ENCODE measurements around the gene CNTNAP2. TPM values are rescaled to one million over a fixed set of nuclear protein-coding genes. Genes with fewer than 3 reads are reported as not detected.

The CNTNAP2 gene
- total RNA-seq, 1 experiment from 2014 or later, result 0.03 TPM

DNA sequence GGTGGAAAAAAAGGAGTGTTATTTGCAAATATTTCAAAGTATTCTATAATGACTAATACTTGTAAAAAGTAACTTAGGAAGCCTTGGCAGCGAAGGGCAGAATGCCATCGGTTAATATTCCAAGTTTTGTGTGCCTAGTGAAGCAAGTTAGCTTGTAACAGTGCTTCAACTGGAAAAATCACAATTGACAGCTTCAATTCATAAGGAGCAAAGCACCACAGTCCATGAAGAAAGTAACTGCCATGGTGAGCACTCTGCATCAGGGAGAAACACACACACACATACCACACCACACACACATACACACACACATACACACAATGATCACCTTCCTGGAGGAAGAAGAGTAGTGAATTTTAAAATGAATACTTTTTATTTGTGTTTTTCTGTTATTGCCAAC lies 298.3 kb downstream of the CNTNAP2 start:
- DNase-seq (ENCODE audit: low spot score), result no peak

- no peak for DNase-seq (ENCODE audit: low spot score)
These were observed 300.6 kb downstream of the CNTNAP2 start for GRCh38 chr7:146417176-146417575.

DNA sequence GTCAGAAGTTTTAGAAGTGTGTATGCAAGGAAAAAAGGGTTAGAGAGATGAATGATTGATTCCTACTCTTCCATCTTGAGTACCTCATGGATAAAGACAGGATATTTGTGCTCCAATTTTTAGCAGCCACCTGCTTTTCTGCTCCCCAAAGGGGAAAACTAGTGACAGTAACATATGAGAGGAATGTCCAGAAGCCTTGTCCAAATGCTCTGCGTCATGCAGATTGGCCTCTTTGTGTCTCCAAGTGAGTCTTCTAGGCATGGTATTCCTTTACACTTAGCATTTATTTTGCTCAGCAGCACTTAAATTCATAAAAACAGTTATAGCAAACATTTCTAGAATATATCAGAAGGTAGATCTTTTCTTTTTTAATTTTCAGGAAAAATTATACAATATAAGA lies 306.8 kb downstream of the CNTNAP2 start:
- DNase-seq (ENCODE audit: low spot score), result no peak

GRCh38 chr7:146424084-146424483 lies 307.5 kb downstream of the CNTNAP2 start:
- no peak for DNase-seq (ENCODE audit: low spot score)

GRCh38 chr7:146433501-146433900 lies 316.9 kb downstream of the CNTNAP2 start:
- DNase-seq (ENCODE audit: low spot score), result no peak

- DNase-seq (ENCODE audit: low spot score), result no peak
These were observed 326.5 kb downstream of the CNTNAP2 start for GRCh38 chr7:146443102-146443501.

GRCh38 chr7:146449625-146450024 lies 333.0 kb downstream of the CNTNAP2 start:
- DNase-seq (ENCODE audit: low spot score), result no peak

DNA sequence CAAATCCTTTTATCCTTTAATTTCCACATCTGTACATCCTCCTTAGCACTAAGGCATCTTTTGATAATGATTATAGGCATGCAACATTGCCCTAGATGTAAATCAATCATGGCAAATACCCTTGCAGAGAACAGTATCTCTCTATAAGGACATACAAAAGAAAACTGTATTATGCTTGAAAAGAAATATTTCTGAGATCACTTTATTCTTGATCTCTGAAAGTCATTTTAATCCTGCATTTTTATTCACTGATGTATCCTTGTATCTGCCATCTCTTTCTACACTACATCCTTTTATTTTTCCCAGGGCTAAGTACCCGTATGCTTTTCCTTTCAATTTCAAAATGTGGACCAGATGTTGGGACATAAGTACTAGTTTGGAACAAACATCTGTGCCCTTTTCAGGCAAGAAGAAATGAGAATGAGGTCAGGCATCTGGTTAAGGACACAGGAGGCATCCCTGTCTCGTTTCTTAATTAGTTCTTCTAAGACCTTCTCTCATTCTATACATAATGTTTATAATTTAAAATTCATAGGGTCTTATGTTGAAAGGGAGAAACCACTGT lies 338.6 kb downstream of the CNTNAP2 start:
- no peak for DNase-seq (ENCODE audit: low spot score)

DNA sequence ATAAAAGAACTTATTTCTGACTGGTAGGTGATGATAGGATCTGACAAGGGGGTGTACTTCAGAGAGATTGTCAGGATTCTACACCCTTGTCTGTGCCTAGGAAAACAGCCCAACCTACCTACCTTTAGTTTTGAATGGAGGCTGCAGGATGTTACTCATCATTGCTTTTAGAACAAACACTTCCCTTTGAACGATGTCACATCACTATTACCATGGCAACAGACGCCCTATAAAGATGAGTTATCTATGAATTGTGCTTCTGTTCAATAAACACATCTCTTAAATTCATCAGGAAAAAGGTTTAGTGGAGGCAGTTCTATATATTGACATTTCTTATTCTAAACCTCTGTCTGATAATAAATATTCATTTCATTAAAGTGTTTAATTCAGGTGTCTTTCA lies 362.4 kb downstream of the CNTNAP2 start:
- DNase-seq (ENCODE audit: low spot score), result no peak

DNA sequence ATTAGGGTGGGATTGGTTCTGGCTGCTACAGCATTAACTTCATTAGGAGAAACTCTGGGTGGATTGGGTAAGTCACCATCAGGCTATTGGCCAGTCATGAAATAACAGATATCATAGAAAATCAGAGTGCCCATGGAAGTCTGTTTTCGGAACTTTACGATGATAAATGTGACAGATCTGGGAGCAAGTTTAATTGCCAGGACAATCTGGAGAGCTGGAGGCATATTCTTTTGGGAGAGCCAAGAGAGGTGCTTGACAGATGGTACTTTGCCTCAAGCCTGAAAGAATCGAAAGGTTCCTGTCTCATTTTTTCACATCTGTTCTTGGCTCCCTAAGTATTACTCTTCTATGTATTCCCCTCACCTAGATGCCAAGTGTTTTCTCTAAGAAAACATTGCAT lies 369.9 kb downstream of the CNTNAP2 start:
- DNase-seq (ENCODE audit: low spot score), result no peak

GRCh38 chr7:146492017-146492416 lies 375.4 kb downstream of the CNTNAP2 start:
- no peak for DNase-seq (ENCODE audit: low spot score)

DNA sequence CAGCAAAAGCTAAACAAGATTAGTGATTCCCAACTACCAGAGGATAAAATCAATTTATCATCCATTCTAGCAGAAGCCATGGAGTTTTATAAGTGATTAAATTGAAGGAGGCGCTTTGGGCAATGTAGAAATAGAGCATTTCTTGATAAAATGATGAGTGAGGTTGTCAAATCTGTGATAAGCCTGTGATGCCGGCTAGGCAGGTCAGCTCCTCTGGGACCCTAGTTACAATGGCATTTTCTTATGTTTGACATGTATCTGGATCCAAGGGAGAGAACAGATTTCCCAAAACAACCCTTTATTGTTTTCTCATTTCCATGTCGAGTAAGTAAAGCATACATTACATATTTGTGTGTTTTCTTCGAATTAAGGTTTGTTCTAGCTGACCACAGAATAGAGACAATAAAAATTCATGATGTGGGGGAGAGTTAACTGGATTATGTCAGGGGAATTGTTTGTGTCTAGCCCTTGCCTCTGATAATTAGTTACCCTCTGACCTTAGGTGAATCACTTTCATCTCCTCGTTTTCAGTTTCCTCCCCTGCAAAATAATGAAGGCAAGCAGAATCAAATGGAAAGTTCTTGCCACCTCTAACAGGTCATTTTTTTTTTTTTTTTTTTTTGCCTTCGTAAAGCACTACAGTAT lies 378.5 kb downstream of the CNTNAP2 start:
- DNase-seq (ENCODE audit: low spot score), result no peak

GRCh38 chr7:146496657-146497056 lies 380.1 kb downstream of the CNTNAP2 start:
- DNase-seq (ENCODE audit: low spot score), result no peak

DNA sequence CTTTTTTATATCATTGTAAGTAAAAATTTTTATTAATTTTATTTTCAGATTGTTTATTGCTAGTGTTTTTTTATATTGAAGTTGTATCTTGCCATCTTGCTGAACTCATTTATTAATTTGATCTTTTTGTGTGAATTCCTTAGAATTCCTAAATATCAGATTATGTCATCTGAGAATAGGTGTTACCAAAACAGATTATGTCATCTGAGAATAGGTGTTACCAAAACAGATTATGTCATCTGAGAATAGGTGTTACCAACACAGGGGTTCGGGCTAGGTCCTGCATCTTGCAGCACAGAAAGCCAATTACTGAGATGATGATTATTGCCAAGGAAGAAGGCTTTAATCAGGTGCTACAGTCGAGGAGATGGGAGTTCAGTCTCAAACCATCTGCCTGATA lies 383.4 kb downstream of the CNTNAP2 start:
- no peak for DNase-seq (ENCODE audit: low spot score)

DNA sequence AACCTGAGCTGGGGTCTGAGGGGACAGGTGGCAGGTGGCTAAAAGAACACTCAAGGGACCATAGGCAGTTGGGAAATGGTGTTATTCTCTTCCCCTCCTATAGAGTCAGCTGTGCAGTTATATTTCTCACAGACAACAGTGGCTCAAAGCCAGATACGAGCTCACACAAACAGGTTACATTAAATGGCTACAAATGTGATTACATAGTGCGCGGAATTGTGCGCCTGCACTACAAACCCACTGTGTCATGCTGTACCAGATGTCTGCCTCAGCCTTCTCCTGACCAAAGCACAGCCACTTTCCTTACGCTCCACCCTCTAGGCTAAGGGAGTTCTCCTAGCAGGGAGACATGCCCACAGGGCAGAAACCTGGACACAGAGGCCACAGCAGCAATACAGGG lies 387.2 kb downstream of the CNTNAP2 start:
- DNase-seq (ENCODE audit: low spot score), result no peak

DNA sequence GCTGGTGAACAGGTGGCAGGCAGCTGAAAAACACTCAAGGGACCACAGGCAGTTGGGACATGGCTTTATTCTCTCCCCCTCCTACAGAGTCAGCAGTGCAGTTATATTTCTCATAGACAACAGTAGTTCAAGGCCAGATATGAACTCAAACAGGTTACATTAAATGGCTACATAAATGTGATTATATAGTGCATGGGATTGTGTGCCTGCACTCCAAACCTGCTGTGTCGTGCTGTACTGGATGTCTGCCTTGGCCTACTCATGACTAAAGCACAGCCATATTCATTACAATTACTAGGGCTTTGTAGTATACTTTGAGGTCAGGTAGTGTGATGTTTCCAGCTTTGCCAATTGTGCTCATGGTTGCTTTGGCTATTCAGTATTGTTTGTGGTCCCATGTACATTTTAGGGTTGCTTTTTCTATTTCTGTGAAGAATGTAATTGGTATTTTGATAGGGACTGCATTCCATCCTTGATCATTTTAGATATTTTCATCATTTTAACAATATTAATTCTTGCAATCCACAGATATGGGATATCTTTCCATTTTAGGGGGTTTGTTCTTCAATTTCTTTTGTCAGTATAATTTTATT lies 393.6 kb downstream of the CNTNAP2 start:
- DNase-seq (ENCODE audit: low spot score), result no peak

GRCh38 chr7:146514304-146514703 lies 397.7 kb downstream of the CNTNAP2 start:
- DNase-seq (ENCODE audit: low spot score), result no peak

GRCh38 chr7:146528581-146528980 lies 412.0 kb downstream of the CNTNAP2 start:
- DNase-seq (ENCODE audit: low spot score), result no peak

DNA sequence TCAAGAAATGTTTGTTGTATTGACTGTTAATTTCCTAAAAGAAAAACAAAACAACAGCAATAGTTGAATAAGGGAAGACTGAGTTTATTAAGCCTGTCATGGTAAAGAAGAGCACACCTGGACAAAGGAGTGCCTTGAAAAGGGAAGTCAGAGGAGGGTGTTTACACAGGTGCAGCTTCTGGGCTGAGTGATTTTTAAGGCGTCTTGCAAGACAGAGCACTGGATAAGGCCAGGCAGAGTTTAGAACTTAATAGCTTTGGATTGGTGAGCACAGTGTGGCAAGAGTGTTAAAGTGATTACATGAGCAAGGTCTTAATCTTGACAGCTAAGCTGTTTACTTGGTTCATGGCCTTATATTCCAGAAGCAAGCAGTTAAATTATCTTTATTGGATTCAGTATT lies 423.2 kb downstream of the CNTNAP2 start:
- no peak for DNase-seq (ENCODE audit: low spot score)

- no peak for DNase-seq (ENCODE audit: low spot score)
These were observed 425.5 kb downstream of the CNTNAP2 start for GRCh38 chr7:146542101-146542500.

- no peak for DNase-seq (ENCODE audit: low spot score)
These were observed 428.1 kb downstream of the CNTNAP2 start for GRCh38 chr7:146544748-146545147.

DNA sequence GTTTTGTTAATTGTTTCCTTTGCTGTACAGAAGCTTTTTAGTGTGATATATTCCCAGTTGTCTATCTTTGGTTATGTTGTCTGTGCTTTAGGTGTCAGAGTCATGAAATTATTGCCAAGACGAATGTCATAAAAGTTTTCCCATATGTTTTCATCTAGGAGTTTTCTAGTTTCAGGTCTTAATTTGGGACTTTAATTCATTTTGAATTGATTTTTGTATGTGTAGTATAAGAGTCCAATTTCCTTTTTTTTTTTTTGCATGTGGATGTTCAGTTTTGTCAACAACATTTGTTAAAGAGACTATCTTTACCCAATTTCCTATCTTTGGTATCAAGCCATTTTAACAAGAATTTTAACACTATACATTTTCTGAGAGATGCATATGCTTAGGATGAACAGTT lies 432.2 kb downstream of the CNTNAP2 start:
- DNase-seq (ENCODE audit: low spot score), result no peak

GRCh38 chr7:146554556-146554955 lies 438.0 kb downstream of the CNTNAP2 start:
- no peak for DNase-seq (ENCODE audit: low spot score)

Measured in HT-29 (cell line).